NCI-H82 (cell line): ENCODE data around the gene AFF2.
"Not testable (repeated sequence)": the region's sequence is repeated elsewhere in the genome, so short reads cannot be mapped to it uniquely, and the experiment has no call there.

Experiments used
- DNase-seq: peaks from one replicate; lab custom pipeline; 2025; lab: John Stamatoyannopoulos, UW

The AFF2 gene

GRCh38 chrX:148633218-148633908 is 132.9 kb downstream of the AFF2 start:
- DNase-seq, result peak; percentile 21

GRCh38 chrX:148634591-148634990 is 134.2 kb downstream of the AFF2 start:
- peak; percentile 49 for DNase-seq

- DNase-seq, result no peak
Measured at GRCh38 chrX:148643460-148643859, 143.0 kb downstream of the AFF2 start.

- no peak for DNase-seq
Measured at GRCh38 chrX:148647651-148648050, 147.2 kb downstream of the AFF2 start.

GRCh38 chrX:148649145-148649795 is 148.9 kb downstream of the AFF2 start:
- DNase-seq, result no peak

GRCh38 chrX:148658115-148658730 is 157.8 kb downstream of the AFF2 start:
- DNase-seq, result no peak

- no peak for DNase-seq
Measured at GRCh38 chrX:148659481-148659880, 159.1 kb downstream of the AFF2 start.

- DNase-seq, result no peak
Measured at GRCh38 chrX:148661035-148661434, 160.6 kb downstream of the AFF2 start.

- no peak for DNase-seq
Measured at GRCh38 chrX:148662014-148662413, 161.6 kb downstream of the AFF2 start.

GRCh38 chrX:148664171-148664570 is 163.8 kb downstream of the AFF2 start:
- no peak for DNase-seq

GRCh38 chrX:148664995-148665394 is 164.6 kb downstream of the AFF2 start:
- no peak for DNase-seq

- DNase-seq, result not testable (repeated sequence)
Measured at GRCh38 chrX:148669175-148669574, 168.8 kb downstream of the AFF2 start.

- no peak for DNase-seq
Measured at GRCh38 chrX:148670277-148670676, 169.9 kb downstream of the AFF2 start.

GRCh38 chrX:148672517-148672916 is 172.1 kb downstream of the AFF2 start:
- no peak for DNase-seq

GRCh38 chrX:148681605-148682004 is 181.2 kb downstream of the AFF2 start:
- DNase-seq, result no peak

GRCh38 chrX:148682206-148682605 is 181.8 kb downstream of the AFF2 start:
- DNase-seq, result no peak

GRCh38 chrX:148691456-148691855 is 191.0 kb downstream of the AFF2 start:
- peak; percentile 40 for DNase-seq

- peak; percentile 51 for DNase-seq
Measured at GRCh38 chrX:148695255-148695654, 194.8 kb downstream of the AFF2 start.

- no peak for DNase-seq
Measured at GRCh38 chrX:148698221-148698620, 197.8 kb downstream of the AFF2 start.

- DNase-seq, result no peak
Measured at GRCh38 chrX:148700021-148700420, 199.6 kb downstream of the AFF2 start.

GRCh38 chrX:148713981-148714380 is 213.6 kb downstream of the AFF2 start:
- DNase-seq, result no peak

GRCh38 chrX:148715361-148715760 is 214.9 kb downstream of the AFF2 start:
- no peak for DNase-seq

- DNase-seq, result no peak
Measured at GRCh38 chrX:148722966-148723365, 222.5 kb downstream of the AFF2 start.
